HG02678 (cell line): Measurements from ENCODE around the gene SLC28A2.
"Not testable (repeated sequence)": the region's sequence is repeated elsewhere in the genome, so short reads cannot be mapped to it uniquely, and the experiment has no call there.

Source experiments
- ATAC-seq: cut with Tn5 transposase; IDR thresholded peaks from one replicate; pipeline ENCODE4 v1.9.1; 2021; ENCODE audit warnings: mild to moderate bottlenecking, moderate library complexity; ENCODE audit not compliant: unreplicated experiment

The SLC28A2 gene, protein sequence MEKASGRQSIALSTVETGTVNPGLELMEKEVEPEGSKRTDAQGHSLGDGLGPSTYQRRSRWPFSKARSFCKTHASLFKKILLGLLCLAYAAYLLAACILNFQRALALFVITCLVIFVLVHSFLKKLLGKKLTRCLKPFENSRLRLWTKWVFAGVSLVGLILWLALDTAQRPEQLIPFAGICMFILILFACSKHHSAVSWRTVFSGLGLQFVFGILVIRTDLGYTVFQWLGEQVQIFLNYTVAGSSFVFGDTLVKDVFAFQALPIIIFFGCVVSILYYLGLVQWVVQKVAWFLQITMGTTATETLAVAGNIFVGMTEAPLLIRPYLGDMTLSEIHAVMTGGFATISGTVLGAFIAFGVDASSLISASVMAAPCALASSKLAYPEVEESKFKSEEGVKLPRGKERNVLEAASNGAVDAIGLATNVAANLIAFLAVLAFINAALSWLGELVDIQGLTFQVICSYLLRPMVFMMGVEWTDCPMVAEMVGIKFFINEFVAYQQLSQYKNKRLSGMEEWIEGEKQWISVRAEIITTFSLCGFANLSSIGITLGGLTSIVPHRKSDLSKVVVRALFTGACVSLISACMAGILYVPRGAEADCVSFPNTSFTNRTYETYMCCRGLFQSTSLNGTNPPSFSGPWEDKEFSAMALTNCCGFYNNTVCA

DNA sequence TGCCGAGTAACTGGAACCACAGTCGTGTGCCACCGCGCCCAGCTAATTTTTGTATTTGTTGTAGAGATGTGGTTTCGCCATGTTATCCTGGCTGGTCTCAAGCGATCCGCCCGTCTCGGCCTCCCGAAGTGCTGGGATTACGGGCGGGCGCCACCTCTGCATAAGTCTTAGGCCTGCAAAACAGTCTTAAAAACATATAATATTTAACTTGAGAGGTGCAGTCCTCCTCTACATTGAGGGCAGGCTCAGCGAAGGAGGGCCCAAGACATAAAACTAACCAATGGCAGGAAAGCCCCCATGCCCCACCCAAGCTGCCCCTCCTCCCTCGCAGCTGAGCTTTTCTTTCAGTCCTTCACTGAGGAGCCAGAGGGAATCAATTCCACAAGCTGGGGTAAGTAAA lies at the start of gene SLC28A2:
Gene SLC28A2 (plus strand): TSS at position 347 of the 400 bp plus-strand sequence. CDS start 982 bp downstream, outside the sequence.
- ATAC-seq: no peak

DNA sequence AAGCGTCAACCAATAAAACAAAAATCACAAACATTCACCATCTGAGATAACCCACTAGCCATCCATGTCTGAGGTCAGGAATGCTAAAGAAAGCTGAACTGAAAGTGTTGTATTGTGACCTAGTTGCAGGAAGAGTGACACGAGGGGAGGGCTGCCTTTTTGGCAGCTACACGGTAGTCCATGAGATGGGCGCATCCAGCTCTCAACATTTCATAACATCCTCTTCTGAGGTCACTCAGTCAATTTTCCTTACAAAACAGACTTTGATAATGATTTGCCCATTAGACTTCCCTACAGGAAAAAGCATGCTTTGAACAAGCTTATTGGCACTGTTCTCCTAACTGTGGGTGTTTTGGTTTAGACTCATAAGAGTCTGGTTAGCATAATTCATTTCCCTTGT lies 48.9 kb upstream of the SLC28A2 start:
- no peak for ATAC-seq

DNA sequence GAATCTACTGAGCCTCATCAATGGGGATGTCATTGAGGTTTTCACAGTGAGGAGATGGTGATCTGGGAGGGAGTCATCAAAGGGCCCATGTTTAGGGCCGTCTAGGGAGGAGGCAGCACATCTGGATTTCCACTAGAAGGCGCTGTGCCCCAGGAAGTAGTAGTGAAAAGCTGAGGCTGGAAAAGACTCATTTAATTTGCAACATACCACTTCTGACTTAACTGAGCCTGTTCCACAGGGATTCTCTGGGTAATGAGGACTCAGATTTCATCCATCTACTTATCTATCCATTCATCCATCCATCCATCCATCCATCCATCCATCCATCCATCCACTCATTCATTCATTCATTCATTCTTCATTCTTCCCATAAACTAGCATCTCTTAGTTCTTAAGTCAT lies 46.8 kb upstream of the SLC28A2 start:
- no peak for ATAC-seq

DNA sequence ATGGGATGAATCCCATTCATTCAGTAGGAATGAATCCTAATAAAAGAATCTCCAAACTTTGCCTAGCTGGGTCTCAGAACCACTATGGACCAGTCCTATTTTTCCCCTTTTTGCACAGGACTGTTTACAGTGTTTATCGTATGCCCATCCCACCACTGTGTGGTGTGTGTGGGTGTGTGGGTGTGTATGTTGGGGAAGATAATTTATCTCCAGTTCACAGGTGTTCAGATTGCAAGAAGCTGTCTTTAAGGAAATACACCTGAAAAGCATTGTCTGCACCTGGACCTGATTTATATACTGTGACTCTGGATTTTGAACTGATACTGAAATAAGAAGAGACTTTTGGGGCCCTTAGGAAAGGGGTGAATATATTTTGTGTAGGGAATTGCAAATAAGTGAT lies 39.5 kb upstream of the SLC28A2 start:
- ATAC-seq: no peak

DNA sequence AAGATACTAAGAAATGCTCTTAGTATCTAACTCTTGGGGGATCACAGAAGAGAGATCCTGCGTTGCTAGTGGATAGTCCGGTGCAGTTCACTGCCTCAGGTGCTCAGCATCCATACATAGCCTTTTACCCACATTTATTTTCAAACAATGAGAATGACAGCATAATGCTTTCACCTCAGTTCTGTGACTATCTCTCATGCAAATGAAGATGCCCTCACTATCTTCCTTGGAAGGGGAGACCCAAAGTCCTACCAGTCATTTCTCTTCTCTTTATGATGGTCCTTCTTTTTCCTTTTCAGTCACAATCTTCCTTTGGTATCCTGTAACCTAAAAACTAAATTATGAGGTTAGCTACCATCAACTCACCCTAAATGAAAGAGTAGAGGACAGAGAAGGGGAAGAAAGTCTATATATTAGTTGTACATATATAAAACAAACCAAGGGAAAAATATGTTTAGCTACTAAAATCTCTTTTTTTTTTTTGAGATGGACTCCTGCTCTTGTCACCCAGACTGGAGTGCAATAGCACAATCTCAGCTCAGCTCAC lies 30.9 kb upstream of the SLC28A2 start:
- no peak for ATAC-seq

DNA sequence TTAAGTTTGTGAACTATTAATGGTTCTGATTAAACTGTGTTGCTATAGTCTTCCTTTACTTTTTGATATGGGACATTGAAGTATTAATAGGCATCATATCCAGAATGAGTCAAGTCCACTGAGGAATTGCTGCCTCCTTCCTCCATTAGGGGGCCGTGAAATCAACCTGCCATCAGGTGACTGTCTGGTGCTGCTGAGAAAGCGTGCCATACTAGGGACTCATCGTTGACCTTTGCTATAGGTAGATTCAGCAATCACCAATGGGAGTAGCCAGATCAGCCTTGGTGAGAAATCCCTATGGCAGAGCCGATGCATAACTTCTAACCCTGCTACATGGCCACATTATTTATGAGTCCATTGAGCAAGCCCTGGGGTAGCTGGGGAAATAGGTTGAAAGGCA lies 30.1 kb upstream of the SLC28A2 start:
- no peak for ATAC-seq

DNA sequence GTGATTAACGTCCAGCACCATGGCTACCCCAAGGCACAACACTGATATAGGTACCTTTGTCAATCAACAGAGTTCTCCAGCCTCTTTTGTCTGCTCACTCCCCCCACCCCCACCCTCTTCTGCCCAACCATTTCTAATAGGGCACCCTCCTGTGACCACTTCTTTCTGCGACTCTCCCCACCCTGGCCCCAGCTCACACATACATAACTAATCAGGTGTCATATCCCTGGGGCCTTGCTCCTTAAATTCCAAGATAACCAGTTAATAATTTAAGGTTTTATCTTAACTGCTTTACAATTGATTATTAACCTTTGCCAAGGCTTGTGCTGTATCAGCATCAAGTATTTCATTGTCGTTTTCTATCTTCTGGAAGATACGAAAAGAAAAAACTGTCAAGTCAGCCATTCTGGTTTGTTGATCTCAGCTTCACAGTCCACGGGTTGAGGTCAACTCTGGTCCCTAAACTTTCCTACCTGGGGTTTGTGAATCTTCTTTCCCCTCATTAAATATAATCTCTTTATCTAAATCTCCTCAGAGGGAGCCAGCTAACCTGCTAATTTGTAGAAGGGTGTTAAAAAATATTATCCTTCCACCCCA lies 27.3 kb upstream of the SLC28A2 start:
- ATAC-seq: no peak

DNA sequence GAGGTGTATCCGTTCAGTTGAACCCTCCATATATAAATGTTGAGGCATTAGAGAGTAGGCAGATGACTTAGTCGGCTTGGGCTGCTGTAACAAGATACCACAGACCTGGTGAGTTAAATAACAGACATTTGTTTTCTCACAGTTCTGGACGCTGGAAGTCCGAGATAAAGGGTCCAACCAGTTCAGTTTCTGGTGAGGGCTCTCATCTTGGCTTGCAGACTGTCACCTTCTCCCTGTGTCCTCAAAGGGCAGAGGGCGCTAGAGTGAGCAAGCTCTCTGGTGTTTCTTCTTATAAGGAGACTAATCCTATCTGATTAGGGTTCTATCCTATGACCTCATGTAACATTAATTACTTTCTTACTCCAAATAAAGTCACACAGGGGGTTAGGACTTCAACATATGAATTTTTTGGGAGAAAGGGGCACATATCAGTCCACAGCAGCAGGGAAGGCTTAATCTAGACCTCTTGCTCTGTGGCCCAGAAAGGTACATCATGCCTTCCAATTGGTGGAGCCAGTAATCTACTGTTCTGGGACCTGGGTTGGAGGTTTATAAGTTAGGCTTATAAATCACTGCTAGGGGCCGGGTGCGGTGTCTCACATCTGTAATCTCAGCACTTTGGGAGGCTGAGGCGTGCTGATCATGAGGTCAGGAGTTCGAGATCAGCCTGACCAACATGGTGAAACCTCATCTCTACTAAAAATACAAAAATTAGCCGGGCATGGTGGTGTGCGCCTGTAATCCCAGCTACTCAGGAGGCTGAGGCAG lies 26.3 kb upstream of the SLC28A2 start:
- ATAC-seq: no peak

DNA sequence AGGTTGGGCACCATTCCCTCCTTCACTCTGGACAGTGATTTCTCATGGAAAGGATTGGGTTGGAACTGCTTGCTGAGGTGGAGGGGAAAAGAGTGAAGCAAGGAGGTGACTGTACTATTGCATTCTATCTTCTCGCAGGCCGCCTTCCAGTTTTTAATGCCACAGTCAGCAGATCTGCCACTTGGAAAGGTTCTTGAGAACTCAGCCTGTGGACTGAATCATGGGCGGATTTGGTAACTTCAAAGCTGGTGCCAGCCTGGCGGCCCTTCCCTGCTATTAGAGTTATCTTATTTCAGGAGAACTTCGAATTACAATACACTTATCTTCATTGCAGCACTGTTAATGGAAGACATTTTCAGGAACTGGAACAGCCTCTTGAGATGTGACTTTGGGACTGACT lies 23.1 kb upstream of the SLC28A2 start:
- ATAC-seq: no peak

DNA sequence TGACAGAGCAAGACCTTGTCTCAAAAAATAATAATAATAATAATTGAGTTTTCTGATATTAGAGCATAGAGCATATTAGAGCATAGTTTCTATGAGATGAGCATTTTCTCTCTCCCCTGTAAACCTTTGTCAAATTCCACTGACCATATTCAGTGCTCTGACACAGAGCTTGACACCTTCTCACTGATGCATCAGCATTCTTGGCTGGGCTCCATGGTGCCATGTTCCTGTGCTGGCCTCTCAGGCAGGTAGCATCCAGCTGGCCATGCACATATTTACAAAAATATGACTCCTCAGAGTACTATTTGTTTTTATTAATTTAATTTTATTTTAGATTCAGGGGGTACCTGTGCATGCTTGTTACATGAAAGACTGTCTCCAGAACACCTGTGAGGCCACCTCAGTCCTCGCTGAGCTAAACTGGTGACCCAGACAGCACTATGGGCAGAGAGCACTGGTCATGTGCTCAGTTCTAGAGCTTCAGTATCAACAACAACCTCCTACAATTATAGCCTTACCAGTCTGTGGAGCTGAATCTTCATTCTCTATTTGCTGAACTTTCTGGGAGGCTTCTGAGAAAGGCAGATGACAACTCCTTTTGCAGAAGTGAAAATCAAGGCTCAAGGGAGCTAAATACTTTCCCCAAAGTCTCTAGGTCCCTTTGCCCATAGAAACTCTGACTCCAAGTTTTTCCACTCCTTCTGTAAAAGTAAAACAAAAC lies 21.6 kb upstream of the SLC28A2 start:
- no peak for ATAC-seq

DNA sequence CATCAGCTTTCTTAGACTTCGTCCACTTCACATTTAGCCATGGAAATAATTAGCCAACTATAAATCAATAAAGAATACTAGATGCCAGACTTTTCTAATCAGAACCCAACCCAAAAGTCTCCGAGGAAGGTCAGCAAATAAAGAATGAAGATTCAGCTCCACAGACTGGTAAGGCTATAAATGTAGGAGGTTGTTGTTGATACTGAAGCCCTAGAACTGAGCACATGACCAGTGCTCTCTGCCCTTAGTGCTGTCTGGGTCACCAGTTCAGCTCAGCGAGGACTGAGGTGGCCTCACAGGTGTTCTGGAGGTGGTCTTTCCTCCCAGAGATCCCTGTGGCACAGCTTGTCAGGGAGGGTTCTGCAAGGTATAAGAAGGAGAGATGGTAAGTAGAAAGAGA lies 20.9 kb upstream of the SLC28A2 start:
- ATAC-seq: no peak

DNA sequence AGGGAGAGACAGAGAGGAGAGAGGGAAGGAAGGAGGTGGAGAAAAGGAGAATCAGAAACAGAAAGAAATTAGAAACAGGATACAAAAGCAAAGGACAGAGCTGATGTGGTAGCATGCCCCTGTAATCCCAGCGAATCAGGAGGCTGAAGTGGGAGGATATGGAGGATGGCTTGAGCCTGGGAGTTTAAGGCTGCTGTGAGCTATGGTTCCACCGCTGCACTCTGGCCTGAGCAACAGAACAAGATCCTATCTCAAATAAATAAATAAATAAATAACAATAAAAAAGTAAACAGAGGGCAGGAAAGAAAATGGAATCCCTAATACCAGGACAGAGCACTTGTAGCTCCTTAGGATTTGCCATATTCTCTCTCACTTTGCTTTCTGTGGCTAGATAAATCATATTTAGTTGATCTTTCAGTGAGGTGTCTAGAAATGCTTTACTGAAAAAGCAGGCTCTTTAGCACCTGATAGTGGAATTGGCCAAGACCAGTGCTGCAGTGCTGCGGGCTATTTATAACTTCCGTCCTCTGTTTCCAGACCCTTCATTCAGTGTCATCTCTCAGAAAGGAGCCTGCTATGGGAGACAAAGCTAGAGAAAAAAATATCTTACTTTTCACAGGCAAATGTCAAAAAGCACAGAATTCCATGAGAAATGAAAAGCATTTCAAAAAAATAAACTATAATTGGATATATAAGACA lies 20.0 kb upstream of the SLC28A2 start:
- ATAC-seq: no peak

DNA sequence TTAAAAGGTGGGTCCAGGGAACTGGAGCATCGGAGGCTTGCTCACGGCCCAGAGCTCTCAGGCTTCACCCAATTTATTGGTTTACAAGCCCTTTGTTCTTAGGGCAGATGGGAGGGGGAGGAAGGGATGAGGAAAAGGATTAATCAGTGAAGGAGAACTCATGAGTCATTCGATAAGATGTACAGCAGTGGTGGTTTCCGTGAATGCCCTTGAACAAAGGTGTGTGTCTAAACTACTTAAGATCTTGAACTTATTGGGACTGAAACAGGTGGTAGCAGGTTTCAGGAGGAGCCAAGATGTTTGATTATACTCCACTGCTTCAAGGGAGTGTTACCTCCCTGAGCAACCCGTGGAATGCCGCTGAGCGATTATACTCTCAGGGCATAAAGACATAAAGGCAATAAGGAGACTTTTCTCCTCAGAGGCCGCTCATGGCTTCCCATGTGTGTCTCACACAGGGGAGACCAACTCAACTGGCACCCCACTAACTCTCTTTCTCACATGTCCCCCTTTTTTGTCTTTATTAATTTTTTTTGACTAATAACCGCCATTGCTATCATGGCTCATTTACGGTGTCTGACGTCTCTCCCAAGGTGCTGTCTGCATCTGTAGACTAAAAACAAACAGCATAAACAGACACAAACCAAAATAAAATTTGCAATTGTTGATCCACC lies 17.3 kb upstream of the SLC28A2 start:
- ATAC-seq: no peak

DNA sequence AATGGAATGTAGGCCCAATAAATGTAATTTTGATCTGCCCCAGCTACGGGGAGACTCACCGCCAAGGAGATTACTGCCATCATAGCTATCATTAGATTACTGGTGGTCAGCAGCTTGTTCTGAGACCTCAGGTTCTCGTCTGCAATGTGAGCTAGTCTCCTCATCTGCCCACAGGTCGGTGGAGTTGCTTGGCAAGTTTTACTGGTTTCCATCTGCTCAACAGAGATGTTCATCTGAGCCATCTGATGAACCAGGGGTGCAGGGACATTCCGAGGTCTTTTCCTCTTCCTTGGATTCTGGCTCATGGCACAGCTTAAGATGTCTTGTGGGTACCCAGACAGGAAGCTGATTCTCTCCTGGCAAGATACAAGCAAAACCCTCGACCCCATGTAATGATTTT lies 15.2 kb upstream of the SLC28A2 start:
- ATAC-seq: not testable (repeated sequence)

DNA sequence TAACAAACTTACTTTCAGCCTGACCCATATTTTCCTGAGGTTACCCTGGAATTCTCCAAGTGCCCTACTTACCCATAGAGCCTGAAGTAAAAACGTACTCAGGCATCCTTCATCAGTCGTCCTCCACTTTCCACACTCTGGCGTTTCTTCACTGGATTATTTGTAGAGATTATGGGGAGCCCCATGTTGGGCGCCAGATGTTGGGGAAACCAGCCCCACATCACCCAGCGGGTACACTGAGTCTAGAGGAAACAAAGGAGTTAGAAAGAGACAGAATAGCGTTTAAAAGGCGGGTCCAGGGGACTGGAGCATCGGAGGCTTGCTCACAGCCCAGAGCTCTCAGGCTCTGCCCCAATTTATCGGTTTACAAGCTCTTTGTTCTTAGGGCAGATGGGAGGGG lies 9.7 kb upstream of the SLC28A2 start:
- ATAC-seq: no peak

DNA sequence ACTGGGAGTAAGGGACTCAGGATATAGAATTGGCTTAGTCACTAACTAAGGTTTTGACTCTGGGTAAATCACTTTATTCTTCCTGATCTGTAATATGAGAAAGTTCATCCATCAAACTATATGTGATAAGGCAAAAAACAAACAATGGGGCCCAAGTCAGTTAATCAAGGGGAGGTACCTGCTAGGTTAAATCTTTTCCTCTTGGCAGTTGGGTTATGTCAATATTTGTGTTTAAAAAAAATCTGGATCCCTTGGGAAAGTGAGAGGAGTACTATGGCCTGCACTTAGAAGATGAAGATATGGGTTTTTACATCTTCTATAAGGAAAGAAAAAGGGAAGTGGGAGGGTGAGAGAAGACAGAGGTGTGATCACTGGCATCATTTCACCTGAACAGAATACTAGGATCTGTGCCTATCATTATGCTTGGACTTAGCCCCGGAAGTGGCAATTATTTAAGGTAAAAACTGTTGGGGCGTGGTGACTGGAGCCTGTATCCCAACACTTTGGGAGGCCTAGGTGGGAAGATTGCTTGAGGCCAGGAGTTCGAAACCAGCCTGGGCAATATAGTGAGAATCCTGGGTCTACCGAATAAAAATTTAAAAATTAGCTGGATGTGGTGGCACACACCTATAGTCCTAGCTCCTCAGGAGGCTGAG lies 2.8 kb upstream of the SLC28A2 start:
- ATAC-seq: no peak

DNA sequence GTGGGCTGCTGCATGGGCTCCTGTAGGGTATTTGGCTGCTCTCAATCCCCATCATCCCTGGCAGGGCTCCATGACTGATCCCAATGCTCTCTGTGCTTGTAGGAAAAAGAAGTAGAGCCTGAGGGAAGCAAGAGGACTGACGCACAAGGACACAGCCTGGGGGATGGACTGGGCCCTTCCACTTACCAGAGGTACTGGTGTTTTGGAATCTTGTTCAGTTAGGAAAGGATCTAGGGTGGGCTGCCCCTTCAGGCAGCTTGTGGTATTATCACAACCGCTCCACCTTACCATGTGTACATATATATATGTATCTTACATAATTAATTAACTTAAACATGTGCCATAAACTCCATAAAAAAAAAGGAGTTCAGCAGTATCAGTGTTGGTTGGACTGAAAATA lies 1.3 kb downstream of the SLC28A2 start:
- ATAC-seq: no peak

DNA sequence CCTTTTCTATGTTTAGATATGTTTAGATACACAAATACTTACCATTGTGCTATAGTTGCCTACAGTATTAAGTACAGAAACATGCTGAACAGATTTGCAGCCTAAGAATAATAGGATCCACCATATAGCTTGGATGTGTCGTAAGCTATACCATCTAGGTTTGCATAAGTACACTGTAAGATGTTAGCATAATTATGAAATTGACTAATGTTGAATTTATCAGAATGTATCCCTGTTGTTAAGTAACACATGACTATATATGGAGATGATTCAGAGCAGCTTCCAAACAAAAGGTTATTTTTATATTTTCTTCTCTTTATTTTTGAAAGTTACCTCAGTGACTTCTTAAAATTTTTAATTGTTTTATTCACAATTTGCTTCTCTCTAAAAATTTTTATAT lies 2.4 kb downstream of the SLC28A2 start:
- ATAC-seq: no peak

DNA sequence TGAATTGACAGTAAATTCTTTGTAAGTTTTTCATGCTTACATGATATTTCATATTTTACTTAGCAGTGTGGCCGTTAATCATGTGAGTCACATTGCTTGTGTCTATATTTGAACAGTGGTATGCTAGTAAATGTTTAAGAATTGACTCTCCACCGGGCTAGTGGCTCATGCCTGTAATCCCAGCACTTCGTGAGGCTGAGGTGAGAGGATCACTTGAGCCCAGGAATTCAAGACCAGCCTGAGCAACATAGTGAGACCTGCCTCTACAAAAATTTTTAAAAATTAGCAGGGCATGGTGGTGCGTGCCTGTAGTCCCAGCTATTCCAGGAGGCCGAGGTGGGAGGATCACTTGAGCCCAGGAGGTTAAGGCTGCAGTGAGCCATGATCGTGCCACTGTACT lies 2.8 kb downstream of the SLC28A2 start:
- ATAC-seq: not testable (repeated sequence)
